Activated CD4-positive, alpha-beta T cell treated with anti-CD3 and anti-CD28 coated beads, Interleukin-10, Interleukin-2, amounts not matched to agents 100 ng/mL and 50 ng/mL, durations not matched to agents 16 hours and 8 hours (primary cell): Measurements from ENCODE around the gene KRTAP20-4.

Experiments used
- DNase-seq: peaks from one replicate; pipeline ENCODE4 v3.0.0-alpha.2; 2020

The KRTAP20-4 gene

DNA sequence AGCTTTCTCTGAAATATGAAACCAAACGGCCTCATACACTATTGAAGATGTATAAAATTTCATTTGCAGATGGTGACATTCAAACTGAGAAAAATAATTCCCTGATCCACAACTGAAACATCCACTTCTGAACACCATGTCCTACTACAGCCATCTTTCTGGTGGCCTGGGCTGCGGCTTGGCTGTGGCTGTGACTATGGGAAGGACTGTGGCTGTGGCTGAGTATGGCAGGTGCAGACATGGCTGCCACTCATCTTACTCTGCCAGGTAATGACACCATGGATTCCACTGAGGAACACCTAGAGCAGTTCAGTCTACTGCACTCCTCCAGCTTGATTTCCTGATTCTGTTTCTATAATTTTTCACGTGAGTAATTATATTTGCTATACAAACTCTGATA is at the start of gene KRTAP20-4:
Gene KRTAP20-4 (plus strand): TSS at position 106 of the 400 bp plus-strand sequence.
- no peak for DNase-seq

DNA sequence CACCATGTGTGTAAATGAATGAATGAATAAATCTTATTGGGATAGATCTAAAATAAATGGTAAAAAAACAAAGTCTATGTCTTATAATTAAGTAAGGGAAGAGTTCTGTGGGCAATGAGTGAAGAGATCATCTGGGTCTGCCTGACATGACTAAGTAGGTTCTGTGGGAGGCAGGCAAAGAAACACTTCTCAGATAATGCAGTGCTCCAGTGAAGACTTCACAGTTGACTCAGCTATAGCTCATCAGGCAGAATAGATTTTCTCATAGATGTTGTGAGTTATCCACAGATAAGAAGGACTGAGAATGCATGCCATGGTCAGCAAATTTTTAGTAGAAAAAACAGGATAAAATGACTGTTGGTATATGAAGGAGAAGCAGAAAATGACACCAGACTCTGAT is 42.7 kb upstream of the KRTAP20-4 start:
- no peak for DNase-seq

DNA sequence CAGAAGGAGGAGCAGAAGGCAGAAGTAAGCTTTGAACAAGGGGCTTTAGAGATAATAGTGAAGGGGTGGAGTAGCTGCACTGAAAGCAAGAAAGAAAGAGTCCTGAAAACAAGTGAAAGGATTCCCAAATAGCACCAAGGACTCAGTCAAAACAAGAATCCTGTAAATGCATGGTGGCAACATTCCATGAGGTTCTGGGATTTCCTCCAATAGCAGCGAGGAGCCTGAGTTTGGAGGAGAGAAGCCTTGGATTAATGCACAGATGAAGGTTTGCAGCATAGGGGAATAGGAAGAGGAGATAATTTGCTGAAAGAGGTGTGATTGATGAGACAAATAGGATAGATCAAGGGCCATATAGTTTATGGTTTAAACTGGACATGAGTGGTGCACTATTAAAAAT is 41.1 kb upstream of the KRTAP20-4 start:
- DNase-seq, result no peak

DNA sequence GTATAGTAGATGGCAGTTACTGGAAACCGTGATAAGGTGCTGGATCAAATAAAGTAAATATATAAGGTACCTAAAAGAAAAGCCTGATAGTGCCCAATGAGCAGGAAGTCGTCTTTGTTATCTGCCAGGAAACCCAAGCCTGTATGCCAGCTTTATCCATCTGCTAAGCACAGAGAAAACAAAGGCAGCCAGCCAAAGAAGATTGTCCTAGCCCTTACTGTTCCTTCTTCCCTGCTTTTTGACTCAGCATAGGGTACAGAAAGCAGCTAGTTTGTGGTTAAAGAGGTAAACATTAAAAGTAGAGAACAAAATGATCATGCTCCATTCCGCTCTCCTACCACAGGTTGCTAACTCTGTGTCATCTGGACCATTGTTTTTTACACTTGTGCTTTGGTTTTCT is 40.3 kb upstream of the KRTAP20-4 start:
- no peak for DNase-seq

DNA sequence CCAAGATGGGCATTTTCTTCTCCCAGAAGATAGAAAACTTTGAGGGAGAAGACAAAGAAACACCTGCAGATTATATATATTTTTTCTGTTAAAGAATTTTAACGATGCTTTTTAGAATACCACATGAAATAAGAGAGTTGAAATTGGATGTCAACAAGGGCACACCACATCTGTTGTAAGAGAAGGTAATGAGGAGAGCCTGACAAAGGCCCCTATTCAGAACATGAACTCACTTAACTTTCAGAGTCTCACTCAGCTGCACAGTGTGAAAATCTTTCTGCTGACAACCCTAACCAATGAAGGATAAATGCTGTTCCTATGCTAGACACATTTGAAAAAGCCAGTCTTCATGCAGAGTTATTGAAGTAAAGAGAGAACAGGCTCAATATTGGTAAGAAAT is 37.6 kb upstream of the KRTAP20-4 start:
- DNase-seq, result no peak

DNA sequence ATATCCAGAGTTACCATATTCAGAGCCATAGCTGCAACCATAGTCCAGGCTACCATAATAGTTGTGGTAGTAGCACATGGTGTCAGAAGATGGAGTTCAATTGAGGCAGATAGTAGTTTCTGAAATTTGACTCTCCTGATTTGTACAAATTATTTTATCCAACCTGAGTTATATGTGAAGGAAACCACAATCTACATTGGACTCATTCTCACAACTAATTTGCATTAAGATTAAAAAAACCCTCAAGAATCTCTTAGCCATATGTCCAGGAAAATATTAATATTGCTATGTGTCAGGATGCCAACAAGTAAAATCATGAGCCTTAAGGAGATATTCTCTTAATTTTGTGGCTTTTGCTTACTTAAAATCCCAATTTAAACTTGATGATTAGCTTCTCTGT is 30.1 kb upstream of the KRTAP20-4 start, which contains the start of gene KRTAP22-2:
Gene KRTAP22-2 (minus strand): TSS at position 101 of the 400 bp plus-strand sequence.
- no peak for DNase-seq

DNA sequence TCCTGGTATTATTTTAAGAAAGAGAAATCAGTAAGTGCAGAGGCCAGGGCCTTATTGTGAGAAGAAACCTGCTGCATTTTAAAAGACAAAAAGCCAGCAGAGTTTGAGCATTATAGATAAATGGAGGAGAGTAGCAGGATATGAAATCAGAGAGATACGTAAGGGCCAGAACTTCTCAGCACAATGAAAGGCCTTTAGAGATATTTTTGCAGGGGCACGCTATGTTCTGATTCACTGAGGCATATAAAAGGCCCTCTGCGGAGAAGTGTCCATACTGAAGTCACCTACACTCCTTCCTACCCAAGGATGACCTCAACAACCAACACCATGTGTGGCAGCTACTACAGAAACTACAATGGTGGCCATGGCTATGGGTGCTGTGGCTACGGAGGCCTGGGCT is 28.3 kb upstream of the KRTAP20-4 start, which contains the start of gene KRTAP6-3:
Gene KRTAP6-3 (plus strand): TSS at position 301 of the 400 bp plus-strand sequence. CDS start 6 bp downstream, at position 307.
- DNase-seq, result no peak

DNA sequence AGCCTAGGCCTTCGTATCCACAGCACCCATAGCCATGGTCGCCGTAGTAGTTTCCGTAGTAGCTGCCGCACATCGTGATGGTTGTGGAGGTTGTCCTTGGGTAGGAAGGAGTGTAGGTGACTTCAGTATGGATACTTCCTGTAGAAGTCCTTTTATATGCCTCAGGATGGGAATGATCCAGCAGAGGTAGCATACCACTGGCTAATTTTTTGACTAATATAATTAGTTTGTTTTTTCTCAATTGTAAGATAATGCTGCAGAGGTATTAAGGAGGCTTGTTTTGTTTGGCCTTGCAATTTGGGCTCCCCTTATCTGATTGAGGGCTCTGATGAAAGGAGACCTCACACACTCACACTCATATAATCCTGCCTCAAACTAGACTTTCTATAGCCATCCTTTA is 21.6 kb upstream of the KRTAP20-4 start, which contains the start of gene KRTAP6-2:
Gene KRTAP6-2 (minus strand): TSS at position 101 of the 400 bp plus-strand sequence. CDS start 28 bp downstream, at position 73.
- DNase-seq, result no peak

DNA sequence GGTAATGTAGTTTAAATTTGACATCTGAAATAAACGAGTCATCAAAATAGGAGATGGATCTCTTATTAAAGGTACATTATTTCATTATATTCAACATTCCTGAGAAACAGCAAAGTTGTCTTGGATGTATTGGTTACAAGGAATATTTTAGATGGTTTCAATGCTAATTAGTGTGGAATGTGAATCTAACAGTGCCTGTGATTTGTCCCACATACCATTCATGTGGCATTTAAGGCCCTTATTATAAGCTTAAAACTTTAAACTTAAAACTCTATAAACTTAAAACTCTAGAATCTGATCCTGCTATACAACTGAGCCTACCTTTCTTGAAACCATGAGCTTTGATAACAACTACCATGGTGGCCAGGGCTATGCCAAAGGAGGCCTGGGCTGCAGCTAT is 19.6 kb upstream of the KRTAP20-4 start, which contains the start of gene KRTAP22-1:
Gene KRTAP22-1 (plus strand): TSS at position 301 of the 400 bp plus-strand sequence.
- no peak for DNase-seq

DNA sequence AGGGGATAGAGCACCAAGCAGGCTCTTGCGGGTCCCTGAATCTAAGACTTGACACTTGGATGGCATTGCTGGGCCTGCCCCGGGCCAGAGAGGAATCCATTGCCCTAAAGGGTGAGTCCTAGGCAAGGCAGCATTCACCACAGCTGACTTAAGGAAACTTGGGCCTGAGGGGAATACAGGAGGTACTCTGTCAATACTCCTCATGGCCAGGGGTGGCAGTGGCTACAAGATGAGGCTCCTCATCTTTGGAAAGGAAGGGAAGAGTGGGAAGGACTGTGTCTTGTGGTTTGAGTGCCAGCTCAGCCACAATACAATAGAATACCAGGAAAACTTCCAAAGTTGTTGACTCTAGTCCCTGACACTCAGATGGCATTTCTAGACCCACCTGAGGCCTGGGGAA is 14.5 kb upstream of the KRTAP20-4 start:
- DNase-seq, result no peak

DNA sequence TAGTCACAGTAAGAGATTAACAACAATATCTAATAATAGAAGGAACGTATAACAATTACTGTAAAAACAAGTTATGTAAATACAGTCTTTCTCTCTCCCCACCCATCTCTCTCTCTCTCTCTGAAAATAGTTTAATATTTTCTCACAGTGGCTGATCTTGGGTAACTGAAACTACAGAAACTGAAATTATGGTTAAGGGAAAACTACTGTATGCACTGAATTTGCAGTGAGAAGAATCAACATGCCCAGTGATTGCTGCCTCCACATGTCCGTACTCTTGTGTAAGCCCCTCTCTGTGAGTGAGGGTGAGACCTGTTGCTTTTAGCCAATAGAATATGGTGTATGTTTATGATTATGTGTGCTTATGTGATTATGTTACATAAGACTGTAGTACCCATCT is 8.3 kb upstream of the KRTAP20-4 start:
- no peak for DNase-seq

DNA sequence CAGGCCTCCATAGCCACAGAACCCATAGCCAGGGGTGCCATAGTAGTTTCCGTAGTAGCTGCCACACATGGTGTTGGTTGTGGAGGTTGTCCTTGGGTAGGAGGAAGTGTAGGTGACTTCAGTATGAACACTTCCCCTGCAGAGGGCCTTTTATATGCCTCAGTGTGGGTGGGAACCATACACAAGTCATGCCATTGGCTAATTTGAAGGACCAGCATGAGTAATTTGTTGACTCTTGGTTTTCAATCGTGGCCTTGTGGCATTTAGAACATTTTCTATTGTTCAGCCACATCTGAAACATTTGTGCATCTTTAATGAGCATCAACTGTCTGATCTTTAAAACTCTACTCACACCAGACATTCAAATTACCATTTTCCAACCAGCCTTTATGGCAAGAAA is 6.6 kb upstream of the KRTAP20-4 start, which contains the start of gene KRTAP6-1:
Gene KRTAP6-1 (minus strand): TSS at position 95 of the 400 bp plus-strand sequence. CDS start 26 bp downstream, at position 69.
- DNase-seq, result peak; percentile 6

DNA sequence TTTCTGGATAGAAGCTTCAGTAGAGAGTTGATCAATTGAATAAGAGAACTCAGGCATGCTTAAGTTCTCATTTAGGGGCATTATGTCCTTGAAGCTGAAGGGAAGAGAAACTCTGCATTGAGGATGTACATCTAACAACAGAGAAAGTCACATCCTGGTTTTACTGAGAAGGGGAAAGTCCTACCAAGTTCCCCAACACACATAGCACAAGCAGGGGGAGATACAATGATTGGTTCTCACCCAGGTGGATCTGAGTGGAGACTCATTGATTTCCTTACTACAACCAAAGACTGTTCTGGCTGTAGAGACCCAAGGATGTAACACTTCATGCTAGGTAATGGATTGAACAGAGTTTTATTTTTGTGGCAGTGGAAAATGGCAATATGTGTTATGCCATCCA is 5.2 kb upstream of the KRTAP20-4 start:
- no peak for DNase-seq

DNA sequence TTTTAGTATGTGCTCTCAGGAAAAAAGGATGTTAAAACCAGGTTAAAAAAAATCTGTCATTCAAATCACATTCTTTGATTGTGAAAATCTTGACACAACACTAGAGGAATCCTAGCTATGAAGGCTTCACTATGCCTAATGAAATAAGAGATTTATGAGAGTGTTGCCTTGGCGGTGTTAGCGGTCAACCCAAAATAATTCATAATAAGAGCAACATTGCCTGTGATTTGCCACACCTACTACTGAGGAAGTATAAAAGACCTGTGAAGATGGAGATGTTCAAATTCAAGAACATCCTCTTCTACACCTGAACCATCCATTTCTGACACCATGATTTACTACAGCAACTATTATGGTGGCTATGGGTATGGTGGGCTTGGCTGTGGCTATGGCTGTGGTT is 4.3 kb upstream of the KRTAP20-4 start, which contains the start of gene KRTAP20-1:
Gene KRTAP20-1 (plus strand): TSS at position 301 of the 400 bp plus-strand sequence. CDS start 30 bp downstream, at position 331.
- no peak for DNase-seq

DNA sequence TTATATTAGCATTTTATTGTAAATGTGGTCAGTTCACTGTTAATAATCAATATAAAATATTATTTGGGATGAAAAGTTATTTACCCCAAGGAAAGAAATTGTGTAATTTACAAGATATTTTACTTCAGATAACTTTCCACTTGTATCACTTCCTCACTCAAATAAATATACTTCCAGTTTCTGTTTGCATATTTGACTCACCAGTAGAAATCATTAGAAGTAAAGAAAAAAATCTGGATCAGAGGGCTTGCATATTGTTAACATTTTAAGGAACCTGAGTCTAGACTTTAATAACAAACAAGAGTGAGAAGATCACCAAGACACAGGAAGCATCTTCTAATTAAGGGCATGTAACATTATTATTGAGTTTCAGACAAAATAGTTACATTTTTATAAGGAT is 347 bp upstream of the KRTAP20-4 start:
- DNase-seq, result no peak

DNA sequence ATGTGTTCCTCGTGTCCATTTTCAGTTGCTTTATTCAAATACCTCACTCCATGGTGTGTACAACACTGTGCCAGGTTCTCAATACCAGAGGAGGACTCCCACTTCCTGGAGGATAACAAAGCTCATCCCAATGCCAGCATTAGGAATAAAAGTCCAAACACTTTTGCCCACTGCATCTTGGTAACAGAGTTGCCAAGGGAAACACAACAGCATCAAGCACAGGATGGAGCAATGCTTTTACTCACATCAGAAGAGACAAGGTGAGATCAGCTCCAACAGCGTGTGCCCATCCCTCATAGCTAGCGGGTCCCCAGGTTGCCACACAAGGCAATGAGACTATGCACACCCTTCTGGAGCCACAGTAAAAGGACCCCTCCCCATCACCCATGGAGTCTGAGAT is 2.9 kb downstream of the KRTAP20-4 start:
- DNase-seq, result no peak

DNA sequence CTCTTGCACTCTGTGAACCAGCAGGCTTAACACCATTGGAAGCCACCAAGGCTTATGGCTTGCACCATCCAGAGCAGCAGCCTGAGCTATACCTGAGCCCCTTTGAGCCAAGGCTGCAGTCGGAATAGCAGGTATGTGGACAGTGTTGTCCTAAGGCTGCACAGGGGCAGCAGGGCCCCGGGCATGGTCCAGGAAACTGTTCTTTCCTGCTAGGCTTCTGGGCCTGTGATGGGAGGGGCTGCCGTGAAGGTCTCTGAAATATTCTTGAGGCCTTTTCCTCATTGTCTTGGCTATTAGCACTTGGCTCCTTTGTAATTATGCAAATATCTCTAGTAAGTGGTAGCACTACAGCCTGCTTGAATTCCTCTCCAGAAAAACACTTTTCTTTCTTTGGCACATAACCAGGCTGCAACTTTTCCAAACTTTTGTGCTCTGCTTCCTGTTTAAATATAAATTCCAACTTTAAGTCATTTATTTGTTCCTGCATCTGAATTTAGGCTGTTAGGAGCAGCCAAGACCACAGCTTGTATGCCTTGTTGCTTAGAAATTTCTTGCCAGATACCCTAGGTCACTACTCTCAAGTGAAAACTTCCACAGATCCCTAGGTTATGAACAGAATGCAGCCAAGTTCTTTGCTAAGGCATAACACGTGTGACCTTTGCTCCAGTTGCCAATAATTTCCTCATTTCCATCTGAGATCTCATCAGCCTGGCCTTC is 5.2 kb downstream of the KRTAP20-4 start:
- DNase-seq, result no peak

DNA sequence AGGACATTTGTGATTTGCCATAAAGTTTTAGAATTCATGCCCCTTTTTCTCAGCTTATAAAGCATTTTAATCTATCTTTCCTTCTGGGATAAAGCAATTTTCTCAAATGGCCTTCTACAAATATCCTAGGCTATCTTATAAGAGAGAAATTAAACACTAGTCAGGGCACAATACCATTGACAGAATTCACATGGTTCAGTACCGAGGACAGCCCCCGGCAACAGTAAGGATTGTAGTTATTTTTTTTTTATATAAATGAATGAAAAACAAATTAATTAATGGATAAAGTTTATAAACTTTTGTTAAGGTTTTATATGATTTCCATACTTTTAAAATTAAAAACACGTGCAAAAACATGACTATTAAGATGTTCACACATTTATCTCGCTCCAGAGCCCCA is 7.7 kb downstream of the KRTAP20-4 start:
- no peak for DNase-seq

DNA sequence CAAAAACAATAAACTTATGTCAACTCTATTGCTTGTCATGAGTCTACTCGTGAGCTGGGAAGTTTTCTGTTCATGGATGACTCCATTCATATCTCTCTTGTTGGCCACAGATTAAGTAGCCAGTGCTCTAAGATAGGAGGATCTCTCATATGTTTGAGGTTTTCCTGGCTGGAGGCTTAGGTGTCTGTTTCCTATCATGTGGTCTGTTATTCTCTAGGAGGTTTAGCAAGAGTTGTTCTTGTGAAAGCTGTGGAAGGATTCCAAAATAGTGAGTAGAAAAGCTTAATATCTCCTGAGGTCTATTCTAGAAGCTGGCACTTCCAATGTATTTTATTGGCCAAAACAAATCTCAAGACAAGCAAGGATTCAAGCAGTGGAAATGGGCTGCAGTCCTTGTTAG is 8.8 kb downstream of the KRTAP20-4 start:
- no peak for DNase-seq

DNA sequence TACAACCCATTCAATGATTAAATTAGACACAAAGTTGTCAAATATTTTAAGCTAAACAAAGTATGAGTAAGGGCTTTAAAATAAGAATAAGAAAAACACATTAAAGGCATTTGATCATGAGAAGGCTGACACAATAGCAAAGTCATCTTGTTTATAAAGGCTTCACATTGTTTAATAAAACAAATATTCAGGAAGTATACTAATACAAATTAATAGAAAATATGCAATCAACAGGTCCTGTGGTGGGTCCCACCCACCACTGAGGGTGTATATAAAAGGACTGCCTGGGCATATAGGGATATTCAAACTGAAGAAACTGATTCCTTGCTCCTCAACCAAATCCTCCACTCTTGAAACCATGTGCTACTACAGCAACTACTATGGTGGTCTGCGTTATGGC is 14.5 kb downstream of the KRTAP20-4 start, which contains the start of gene KRTAP20-2:
Gene KRTAP20-2 (plus strand): TSS at position 301 of the 400 bp plus-strand sequence. CDS start 58 bp downstream, at position 359.
- DNase-seq, result no peak

DNA sequence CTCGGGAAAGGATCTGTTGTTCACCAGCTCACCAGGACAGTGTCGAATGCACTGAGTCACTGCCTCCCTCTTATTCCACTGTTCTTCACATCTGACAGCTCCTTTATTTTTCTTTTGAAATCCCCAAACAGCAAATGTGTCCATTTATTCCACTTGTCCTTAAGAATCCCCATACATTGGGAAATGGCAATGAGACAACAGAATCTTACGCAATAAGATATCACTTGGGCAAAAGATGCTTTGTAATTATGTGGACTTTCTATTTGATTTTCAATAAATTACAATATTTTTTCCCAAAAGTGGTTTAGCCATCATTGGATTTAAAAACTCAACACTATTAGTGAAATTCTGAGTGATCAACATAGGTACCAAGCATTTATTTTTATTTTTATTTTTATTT is 18.3 kb downstream of the KRTAP20-4 start:
- no peak for DNase-seq

DNA sequence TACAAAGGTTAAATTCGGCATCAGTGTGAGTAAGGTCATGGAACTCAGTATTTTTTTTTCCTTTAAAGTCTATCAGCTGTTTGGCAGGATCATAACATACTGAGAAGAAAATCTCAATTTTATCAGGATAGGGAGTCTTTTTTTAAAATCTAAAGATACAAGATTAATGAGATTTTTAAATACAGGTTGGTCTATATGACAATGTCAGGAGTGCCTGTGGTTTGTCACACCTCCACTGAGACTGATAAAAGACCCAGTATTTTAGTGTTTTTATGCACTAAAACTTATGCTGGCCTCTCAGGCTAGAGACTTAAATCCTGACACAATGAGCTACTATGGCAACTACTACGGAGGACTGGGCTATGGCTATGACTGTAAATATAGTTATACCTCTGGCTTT is 22.1 kb downstream of the KRTAP20-4 start, which contains the start of gene KRTAP20-3:
Gene KRTAP20-3 (plus strand): TSS at position 301 of the 400 bp plus-strand sequence.
- DNase-seq, result no peak

DNA sequence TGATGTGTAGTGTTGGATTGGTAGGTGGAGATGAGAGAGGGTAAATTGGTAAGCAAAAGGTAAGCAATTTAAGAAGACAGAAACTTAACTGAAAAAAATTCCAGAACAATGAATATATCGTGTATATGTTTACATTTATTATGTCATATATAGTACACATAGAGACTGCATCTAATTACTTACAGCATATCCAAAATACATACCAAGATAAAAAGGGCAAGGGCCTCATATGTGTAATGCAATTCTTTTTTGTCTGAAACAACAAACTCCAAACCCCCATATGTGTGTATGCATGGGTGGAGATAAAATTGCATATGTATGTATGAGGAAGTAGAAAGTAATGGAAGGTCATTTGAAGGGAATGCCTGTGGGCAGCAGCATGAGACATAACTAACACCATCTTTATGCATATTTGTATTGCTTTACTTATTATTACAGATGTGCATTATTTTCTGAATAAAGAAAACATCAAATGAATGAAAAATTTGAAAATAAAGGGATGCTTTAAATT is 26.5 kb downstream of the KRTAP20-4 start:
- DNase-seq, result no peak

DNA sequence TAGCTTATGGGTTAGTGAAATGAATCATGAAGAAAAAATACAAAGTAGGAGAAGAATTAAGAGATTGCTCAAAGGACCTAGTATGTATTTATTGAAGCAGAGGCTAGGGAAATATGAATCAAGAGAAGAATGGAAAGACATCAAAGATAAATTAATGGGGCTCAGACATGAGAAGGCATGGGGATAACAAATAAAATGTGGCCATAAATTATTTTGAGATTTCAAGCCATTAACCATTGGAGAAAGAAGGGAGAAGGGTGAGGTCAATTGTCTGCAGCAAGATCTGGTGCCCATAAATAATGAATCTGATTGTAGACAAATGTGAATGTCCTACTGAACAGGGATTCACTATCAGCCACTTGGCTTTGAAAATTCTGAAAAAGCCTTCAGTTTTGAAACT is 32.5 kb downstream of the KRTAP20-4 start:
- no peak for DNase-seq
